CD14-positive monocyte (primary cell): ENCODE results near the gene PABPN1L. TPM values are rescaled to one million over a fixed set of nuclear protein-coding genes. Genes with fewer than 3 reads are reported as not detected.

Source experiments
- DNase-seq, 3 donors: peaks; one replicate each; pipeline ENCODE4 v3.0.0-alpha.2; 2011 to 2022
- H2AFZ ChIP-seq: 2 replicates; pipeline ENCODE4 v1.6.0; 2012; ENCODE audit warnings: mild to moderate bottlenecking, low read depth, low read length, inconsistent platforms; ENCODE audit not compliant: insufficient read depth, poor library complexity, severe bottlenecking
- H3K27ac ChIP-seq, 2 donors: 1 replicate in 1 of 2; 2 replicates in 1 of 2; pipeline ENCODE4 v1.5.1; 2012 to 2013; ENCODE audit warnings: low read length in 2 of 2, control low read depth in 1 of 2, inconsistent platforms in 1 of 2, low read depth in 1 of 2, mild to moderate bottlenecking in 1 of 2
- H3K27me3 ChIP-seq, 2 donors: one replicate each; pipeline versions ENCODE4 v1.6.0 to v1.6.1; 2011 to 2013; ENCODE audit warnings: low read length in 2 of 2; ENCODE audit not compliant: control insufficient read depth in 2 of 2, insufficient read depth in 2 of 2
- H3K36me3 ChIP-seq, 2 donors: replicated peaks in 1 of 2; 1 replicate in 1 of 2; 2 replicates in 1 of 2; pipeline versions ENCODE4 v1.5.1 to v1.6.1; 2012 to 2013; ENCODE audit warnings: low read length in 2 of 2, control low read depth in 1 of 2, inconsistent platforms in 1 of 2, mild to moderate bottlenecking in 1 of 2; ENCODE audit not compliant: insufficient read depth in 2 of 2, control insufficient read depth in 1 of 2
- H3K4me1 ChIP-seq, 2 donors: 1 replicate in 1 of 2; 2 replicates in 1 of 2; pipeline versions ENCODE4 v1.5.1 to v1.6.1; 2012 to 2013; ENCODE audit warnings: low read length in 2 of 2, control low read depth in 1 of 2, inconsistent platforms in 1 of 2, mild to moderate bottlenecking in 1 of 2, moderate library complexity in 1 of 2; ENCODE audit not compliant: insufficient read depth in 2 of 2, control insufficient read depth in 1 of 2
- H3K4me2 ChIP-seq: replicated peaks from 2 replicates; pipeline ENCODE3; 2012; ENCODE audit warnings: low read length, moderate library complexity, mild to moderate bottlenecking; ENCODE audit not compliant: poor library complexity, severe bottlenecking; ENCODE audit errors: extremely low read depth
- H3K4me3 ChIP-seq, 3 experiments: fragments of 200-600 bp in 1 of 3; sonication (generic) in 1 of 3; replicated peaks in 1 of 3; 1 replicate in 2 of 3; 2 replicates in 1 of 3; pipeline ENCODE4 v1.5.1; 2011 to 2013; ENCODE audit warnings: low read length in 3 of 3, mild to moderate bottlenecking in 3 of 3, control low read depth in 2 of 3, low read depth in 2 of 3, inconsistent platforms in 1 of 3, moderate library complexity in 1 of 3
- H3K79me2 ChIP-seq: 2 replicates; pipeline ENCODE4 v1.6.0; 2012; ENCODE audit warnings: mild to moderate bottlenecking, control low read depth, inconsistent platforms, low read length, moderate library complexity; ENCODE audit not compliant: insufficient read depth
- H3K9ac ChIP-seq: 2 replicates; pipeline ENCODE4 v1.6.0; 2017; ENCODE audit warnings: low read length, mild to moderate bottlenecking; ENCODE audit not compliant: insufficient read depth, poor library complexity, severe bottlenecking
- H3K9me3 ChIP-seq, 2 donors: replicated peaks in 1 of 2; 1 replicate in 1 of 2; 2 replicates in 1 of 2; pipeline versions ENCODE4 v1.5.1 to v1.6.1; 2012 to 2013; ENCODE audit warnings: low read length in 2 of 2, control low read depth in 1 of 2; ENCODE audit not compliant: control insufficient read depth in 1 of 2, insufficient read depth in 1 of 2
- H4K20me1 ChIP-seq: 2 replicates; pipeline ENCODE4 v1.6.0; 2012; ENCODE audit warnings: mild to moderate bottlenecking, low read length, control low read depth, moderate library complexity; ENCODE audit not compliant: insufficient read depth
- H3K27ac Mint-ChIP-seq, 7 donors: one replicate each; pipeline ENCODE4 v1.8.0; 2020; ENCODE audit warnings: mild to moderate bottlenecking in 7 of 7, mixed read lengths in 7 of 7, moderate library complexity in 6 of 7, inconsistent platforms in 2 of 7
- H3K27me3 Mint-ChIP-seq, 3 donors: one replicate each; pipeline ENCODE4 v1.8.0; 2021 to 2022; ENCODE audit warnings: low read depth in 3 of 3, mild to moderate bottlenecking in 3 of 3, mixed read lengths in 3 of 3, moderate library complexity in 3 of 3, inconsistent platforms in 1 of 3
- H3K36me3 Mint-ChIP-seq, 2 donors: one replicate each; pipeline ENCODE4 v1.8.0; 2020; ENCODE audit warnings: mixed read lengths in 2 of 2, inconsistent platforms in 1 of 2, mild to moderate bottlenecking in 1 of 2
- H3K4me1 Mint-ChIP-seq: one replicate; pipeline ENCODE4 v1.8.0; 2020; ENCODE audit warnings: mild to moderate bottlenecking, mixed read lengths
- H3K4me3 Mint-ChIP-seq, 2 donors: one replicate each; pipeline ENCODE4 v1.8.0; 2020; ENCODE audit warnings: mild to moderate bottlenecking in 2 of 2, mixed read lengths in 2 of 2, moderate library complexity in 1 of 2
- H3K9me3 Mint-ChIP-seq, 7 donors: one replicate each; pipeline ENCODE4 v1.8.0; 2020 to 2022; ENCODE audit warnings: mixed read lengths in 7 of 7, mild to moderate bottlenecking in 6 of 7, moderate library complexity in 6 of 7, inconsistent platforms in 2 of 7
- WGBS: methylation state at CpG from one replicate; pipeline ENCODE4 v1.1.5; 2013; ENCODE audit warnings: missing lambda C conversion rate; ENCODE audit not compliant: insufficient coverage; 5-methylcytosine and 5-hydroxymethylcytosine counted together
- intact Hi-C, 2 donors: fragments of 100-400 bp; cut with micrococcal nuclease; formaldehyde crosslinking; loops; one replicate each; pipeline versions ENCODE4 v1.15.0 to v1.15.1; 2023
- polyA plus RNA-seq, 3 donors: library from polyadenylated mRNA; depleted of rRNA in 1 of 3; unstranded in 2 of 3; stranded (reverse) in 1 of 3; fragments of 300-500 nt in 2 of 3; fragments of >200 nt in 1 of 3; fragmentation: Illumina TruSeq in 2 of 3; gene quantifications; 1 replicate in 2 of 3; 2 replicates in 1 of 3; pipeline ENCODE4 v1.2.3, GENCODE V29; 2012 to 2021
- TF ChIP-seq, protein P1 (sequence below): fragments of 200-600 bp; IDR thresholded peaks from one replicate; pipeline ENCODE4 v1.8.0; 2022; ENCODE audit warnings: antibody characterized with exemption, mild to moderate bottlenecking

PABPN1L gene
- polyA plus RNA-seq, 3 donors, result 0.39 TPM; not detected in 2

DNA sequence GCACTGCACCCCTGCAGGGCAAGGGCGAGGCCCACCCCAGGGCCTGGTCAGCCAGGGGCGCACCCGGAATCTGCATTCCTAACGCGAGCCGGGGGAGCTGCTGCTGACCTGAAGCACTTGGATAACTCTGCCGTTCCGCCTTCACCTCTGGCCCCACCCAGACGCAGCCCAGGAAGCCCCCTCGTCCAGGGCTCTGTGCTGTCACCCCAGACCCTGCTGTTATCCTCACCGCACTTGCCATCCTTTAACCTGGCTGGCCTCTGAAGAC, 13.3 kb upstream of the PABPN1L start:
- H3K4me2 ChIP-seq, result no peak overlapping the region

DNA sequence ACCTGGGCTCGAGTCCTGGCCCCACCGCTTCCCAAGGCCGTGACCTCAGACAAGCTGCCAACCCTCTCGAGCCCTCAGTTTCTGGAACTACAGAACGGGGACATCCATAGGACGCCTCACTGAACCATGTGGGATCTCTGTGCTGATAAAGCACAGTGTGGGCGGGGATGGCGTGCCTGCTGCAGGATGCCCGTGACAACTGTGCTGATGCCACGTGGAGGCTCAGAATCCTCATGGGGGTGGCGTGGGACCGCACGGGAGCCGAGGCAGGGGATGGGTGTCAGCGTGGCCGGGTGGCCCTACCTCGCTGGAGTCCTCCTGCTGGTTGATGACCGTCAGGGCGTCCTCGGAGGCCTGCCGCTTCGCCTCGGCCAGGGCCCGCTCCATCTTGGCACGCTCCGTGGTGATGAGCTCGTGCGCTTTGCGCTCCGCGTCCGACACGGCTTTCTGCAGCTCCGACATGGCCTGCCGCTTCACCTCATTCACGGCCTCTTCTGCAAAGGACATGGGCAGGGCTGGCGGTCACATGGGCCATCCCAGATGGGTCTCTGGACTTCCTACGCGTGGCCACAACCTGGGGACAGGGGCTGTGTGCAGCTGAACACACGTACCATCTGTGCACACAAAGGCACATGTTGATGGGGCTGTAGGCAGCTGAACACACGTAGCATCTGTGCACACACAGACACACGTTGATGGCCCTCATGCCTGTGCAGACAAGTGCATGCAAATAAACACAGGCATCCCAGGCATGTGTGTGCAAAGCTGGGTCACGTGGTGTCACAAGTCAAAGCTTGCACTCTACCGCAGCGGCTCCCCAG, 12.7 kb upstream of the PABPN1L start:
- TF ChIP-seq, protein P1, sequence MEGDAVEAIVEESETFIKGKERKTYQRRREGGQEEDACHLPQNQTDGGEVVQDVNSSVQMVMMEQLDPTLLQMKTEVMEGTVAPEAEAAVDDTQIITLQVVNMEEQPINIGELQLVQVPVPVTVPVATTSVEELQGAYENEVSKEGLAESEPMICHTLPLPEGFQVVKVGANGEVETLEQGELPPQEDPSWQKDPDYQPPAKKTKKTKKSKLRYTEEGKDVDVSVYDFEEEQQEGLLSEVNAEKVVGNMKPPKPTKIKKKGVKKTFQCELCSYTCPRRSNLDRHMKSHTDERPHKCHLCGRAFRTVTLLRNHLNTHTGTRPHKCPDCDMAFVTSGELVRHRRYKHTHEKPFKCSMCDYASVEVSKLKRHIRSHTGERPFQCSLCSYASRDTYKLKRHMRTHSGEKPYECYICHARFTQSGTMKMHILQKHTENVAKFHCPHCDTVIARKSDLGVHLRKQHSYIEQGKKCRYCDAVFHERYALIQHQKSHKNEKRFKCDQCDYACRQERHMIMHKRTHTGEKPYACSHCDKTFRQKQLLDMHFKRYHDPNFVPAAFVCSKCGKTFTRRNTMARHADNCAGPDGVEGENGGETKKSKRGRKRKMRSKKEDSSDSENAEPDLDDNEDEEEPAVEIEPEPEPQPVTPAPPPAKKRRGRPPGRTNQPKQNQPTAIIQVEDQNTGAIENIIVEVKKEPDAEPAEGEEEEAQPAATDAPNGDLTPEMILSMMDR, result no peak
- Histone ChIP-seq H2AFZ (no peak overlapping the region), H3K36me3 (peaks cover 79 to 100% of the 10 kb centered on the region in 2 donors), H3K79me2 (no peaks in the 10 kb centered on the region), H3K27ac (no peak overlapping the region), H3K9ac (no peak overlapping the region), H4K20me1 (peaks cover 98% of the 10 kb centered on the region), H3K4me2 (no peak overlapping the region), H3K4me3 (no peak overlapping the region), H3K27me3 (no peaks in the 10 kb centered on the region), H3K9me3 (peaks cover 0 to 7% of the 10 kb centered on the region in 2 donors), H3K4me1 (no peaks in the 10 kb centered on the region)
- Mint-ChIP-seq H3K27me3 (peaks cover 0 to 1% (median 0%) of the 10 kb centered on the region in 3 donors), H3K9me3 (peaks cover 0 to 11% (median 2%) of the 10 kb centered on the region in 7 donors), H3K36me3 (peaks cover 58 to 89% of the 10 kb centered on the region in 2 donors), H3K4me3 (no peak overlapping the region), H3K27ac (no peak overlapping the region), H3K4me1 (no peaks in the 10 kb centered on the region)
- intact Hi-C loops, result no loop called here
- DNase-seq, result no peak
- 97% methylated on average over 45 of the region's 45 CpGs for WGBS

More for the DNA sequence above, 13.3 kb upstream of the PABPN1L start:
- Histone ChIP-seq H3K79me2 (no peaks in the 10 kb centered on the region), H3K4me1 (no peaks in the 10 kb centered on the region), H3K36me3 (peaks cover 84 to 100% of the 10 kb centered on the region in 2 donors), H2AFZ (no peak overlapping the region), H3K9ac (no peak overlapping the region), H3K4me3 (no peak overlapping the region), H3K27me3 (no peaks in the 10 kb centered on the region), H3K27ac (no peak overlapping the region), H3K9me3 (peaks cover 0 to 7% of the 10 kb centered on the region in 2 donors), H4K20me1 (peaks cover 98% of the 10 kb centered on the region)
- TF ChIP-seq, protein P1, result no peak
- no peak for DNase-seq
- intact Hi-C loops, result no loop called here
- H3K4me1 Mint-ChIP-seq, result no peaks in the 10 kb centered on the region
- H3K27ac Mint-ChIP-seq, result peak overlapping the region in 1 of 7 donors; percentile 52
- H3K4me3 Mint-ChIP-seq, result no peak overlapping the region
- H3K9me3 Mint-ChIP-seq, result peaks cover 0 to 11% (median 2%) of the 10 kb centered on the region in 7 donors
- no peaks in the 10 kb centered on the region for H3K27me3 Mint-ChIP-seq
- H3K36me3 Mint-ChIP-seq, result peaks cover 62 to 89% of the 10 kb centered on the region in 2 donors
- 91% methylated on average over 5 of the region's 11 CpGs for WGBS
